Psoas muscle (tissue), 8 donors: Measurements from ENCODE around the gene NAV2. TPM values are rescaled to one million over a fixed set of nuclear protein-coding genes. Genes with fewer than 3 reads are reported as not detected.

ENCODE experiments used
- ATAC-seq, 4 donors: fragments of 200-7000 bp; cut with Tn5 transposase; one replicate each; pipeline ENCODE4 v1.9.1; 2020; ENCODE audit warnings: moderate library complexity in 3 of 4, mild to moderate bottlenecking in 2 of 4
- DNase-seq, 2 donors: peaks; one replicate each; pipeline ENCODE4 v3.0.0-alpha.2; 2020
- H3K27ac ChIP-seq: fragments of 200-600 bp; one replicate; pipeline ENCODE4 v1.8.0; 2022
- H3K27me3 ChIP-seq, 3 donors: fragments of 200-600 bp in 1 of 3; one replicate each; pipeline versions ENCODE4 v1.6.1 to v1.8.0; 2013 to 2022; ENCODE audit warnings: low read length in 2 of 3, mild to moderate bottlenecking in 2 of 3, moderate library complexity in 1 of 3; ENCODE audit not compliant: insufficient read depth in 3 of 3
- H3K36me3 ChIP-seq, 2 donors: fragments of 200-600 bp in 1 of 2; one replicate each; pipeline versions ENCODE4 v1.6.1 to v1.8.0; 2013 to 2022; ENCODE audit warnings: low read depth in 1 of 2, mild to moderate bottlenecking in 1 of 2, moderate library complexity in 1 of 2; ENCODE audit not compliant: insufficient read depth in 1 of 2
- H3K4me1 ChIP-seq: fragments of 200-600 bp; one replicate; pipeline ENCODE4 v1.8.0; 2022
- H3K4me3 ChIP-seq: fragments of 200-600 bp; one replicate; pipeline ENCODE4 v1.8.0; 2022; ENCODE audit warnings: mild to moderate bottlenecking
- H3K9me3 ChIP-seq: fragments of 200-600 bp; one replicate; pipeline ENCODE4 v1.8.0; 2022
- WGBS, 3 donors: extraction: QIAGEN DNeasy Blood & Tissue Kit; methylation state at CpG; one replicate each; pipeline versions ENCODE4 v1.1.6 to v1.1.7; 2013; 5-methylcytosine and 5-hydroxymethylcytosine counted together
- intact Hi-C, 2 donors: fragments of 100-400 bp; cut with DNase I; formaldehyde crosslinking; loops; one replicate each; pipeline versions ENCODE4 v1.11.0 to v1.14.2; 2022
- polyA plus RNA-seq, 3 donors: library from polyadenylated mRNA; stranded (reverse); fragments of 200-250 nt; gene quantifications; one replicate each; pipeline ENCODE4 v1.2.3, GENCODE V29; 2013
- total RNA-seq, 4 donors: library from RNA; stranded (reverse); fragmentation: NEBNext Ultra II Directional in 2 of 4; extraction: Animal tissue kit (Norgen Biotek cat#: 25700) in 2 of 4; gene quantifications; one replicate each; pipeline versions ENCODE4 v1.2.1 to v1.2.4, GENCODE V29; 2021 to 2023
- TF ChIP-seq, protein P1 (sequence below): fragments of 200-600 bp; IDR thresholded peaks from one replicate; pipeline ENCODE4 v1.8.0; 2022; ENCODE audit warnings: antibody characterized with exemption
- donor health status: healthy with polysubstance abuse.
- donor health status: DM: no; HTN: no; CAD: no; lungs with moderate emphysema.
- donor health status: Bipolar disorder and iron deficiency.
- donor health status: healthy.
- donor health status: DM: yes; HTN: yes; CAD: no.
- donor health status: DM: no; HTN: no; CAD: no.
- donor health status: DM: no; HTN: no; CAD: no.
- donor health status: DM: yes; HTN: yes; CAD: no.

NAV2 gene
- total and polyA plus RNA-seq, 7 donors = 0.68 to 21.8 (median 2.9) TPM

- Histone ChIP-seq H3K9me3 (no peaks in the 10 kb centered on the region), H3K4me3 (no peak overlapping the region), H3K4me1 (peaks cover 3% of the 10 kb centered on the region), H3K36me3 (no peaks in the 10 kb centered on the region), H3K27me3 (peaks cover 0 to 2% (median 0%) of the 10 kb centered on the region in 3 donors), H3K27ac (no peak overlapping the region)
- DNase-seq (no peak), ATAC-seq (no peak)
- TF ChIP-seq, protein P1, sequence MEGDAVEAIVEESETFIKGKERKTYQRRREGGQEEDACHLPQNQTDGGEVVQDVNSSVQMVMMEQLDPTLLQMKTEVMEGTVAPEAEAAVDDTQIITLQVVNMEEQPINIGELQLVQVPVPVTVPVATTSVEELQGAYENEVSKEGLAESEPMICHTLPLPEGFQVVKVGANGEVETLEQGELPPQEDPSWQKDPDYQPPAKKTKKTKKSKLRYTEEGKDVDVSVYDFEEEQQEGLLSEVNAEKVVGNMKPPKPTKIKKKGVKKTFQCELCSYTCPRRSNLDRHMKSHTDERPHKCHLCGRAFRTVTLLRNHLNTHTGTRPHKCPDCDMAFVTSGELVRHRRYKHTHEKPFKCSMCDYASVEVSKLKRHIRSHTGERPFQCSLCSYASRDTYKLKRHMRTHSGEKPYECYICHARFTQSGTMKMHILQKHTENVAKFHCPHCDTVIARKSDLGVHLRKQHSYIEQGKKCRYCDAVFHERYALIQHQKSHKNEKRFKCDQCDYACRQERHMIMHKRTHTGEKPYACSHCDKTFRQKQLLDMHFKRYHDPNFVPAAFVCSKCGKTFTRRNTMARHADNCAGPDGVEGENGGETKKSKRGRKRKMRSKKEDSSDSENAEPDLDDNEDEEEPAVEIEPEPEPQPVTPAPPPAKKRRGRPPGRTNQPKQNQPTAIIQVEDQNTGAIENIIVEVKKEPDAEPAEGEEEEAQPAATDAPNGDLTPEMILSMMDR = no peak
- 82 to 83% (median 82%) methylated on average over 3 of the region's 3 CpGs for WGBS, 3 donors
- intact Hi-C loops = no loop called here
These were observed 45.7 kb upstream of the NAV2 start for GRCh38 chr11:19666951-19667350.

DNA sequence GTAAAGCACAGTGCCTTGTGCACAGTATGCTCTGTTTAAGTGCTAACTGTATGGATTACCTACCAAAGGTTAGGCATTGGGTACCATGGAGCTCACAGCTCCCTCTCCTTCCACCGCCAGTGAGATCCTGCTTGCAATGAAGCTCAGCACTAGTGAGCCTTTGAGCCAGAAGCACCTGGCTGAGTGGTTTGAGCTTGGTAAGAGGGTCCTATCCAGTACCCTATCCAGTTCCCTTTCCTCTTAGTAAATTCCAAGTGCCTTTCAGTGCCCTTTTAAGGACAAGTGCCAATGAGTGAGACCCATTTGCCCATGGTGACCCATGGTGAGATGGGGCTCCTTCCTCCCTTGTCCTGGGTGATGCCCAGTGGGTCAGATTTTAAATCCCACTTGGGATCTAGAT, 43.1 kb upstream of the NAV2 start:
- no peaks in the 10 kb centered on the region for H3K9me3 ChIP-seq
- DNase-seq (no peak), ATAC-seq (no peak)
- peaks cover 17% of the 10 kb centered on the region for H3K4me1 ChIP-seq
- H3K36me3 ChIP-seq = no peaks in the 10 kb centered on the region
- intact Hi-C loops = no loop called here
- H3K27ac ChIP-seq = no peak overlapping the region
- 98 to 100% (median 100%) methylated on average over 1 of the region's 1 CpG for WGBS, 3 donors
- peaks cover 0 to 2% (median 0%) of the 10 kb centered on the region in 3 donors for H3K27me3 ChIP-seq
- H3K4me3 ChIP-seq = no peak overlapping the region
- TF ChIP-seq, protein P1 = no peak

DNA sequence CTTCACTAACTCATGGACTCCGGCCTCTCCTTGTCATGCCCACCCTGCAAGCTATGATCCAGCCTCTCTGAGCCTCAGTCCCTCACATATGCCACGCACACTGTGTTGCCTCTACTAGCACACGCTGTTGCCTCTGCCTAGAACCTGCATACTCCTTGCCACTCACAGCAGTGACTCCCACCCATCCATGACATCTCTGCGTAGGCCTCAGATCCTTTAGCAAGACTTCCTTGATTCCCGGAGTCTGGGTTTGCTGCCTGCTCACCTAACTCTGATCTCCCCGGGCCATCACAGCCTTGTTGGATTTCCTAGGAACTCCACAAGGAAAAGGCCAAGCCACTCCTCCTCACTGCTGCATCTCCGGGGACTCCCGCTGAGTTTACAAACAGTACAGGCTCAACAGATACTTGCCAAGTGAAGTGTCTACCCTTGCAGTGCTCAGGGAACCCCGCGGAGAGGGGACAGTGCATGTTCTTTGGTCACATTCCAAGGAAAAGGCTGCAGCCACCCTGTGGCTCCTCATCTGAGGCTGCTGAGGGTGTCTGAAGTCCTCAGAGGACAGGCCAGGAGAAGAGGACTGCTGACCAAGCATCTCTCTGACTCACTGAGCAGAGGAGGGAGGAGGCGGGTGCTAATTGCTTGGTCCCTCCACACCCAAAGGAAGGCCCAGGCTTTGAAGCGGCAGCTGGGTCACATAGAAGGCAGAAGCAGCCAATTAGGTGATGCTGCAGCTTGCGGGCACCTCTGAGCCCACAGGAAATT, 42.4 kb upstream of the NAV2 start:
- 76 to 82% (median 78%) methylated on average over 13 of the region's 13 CpGs for WGBS, 3 donors
- H3K4me3 ChIP-seq = no peak overlapping the region
- H3K27me3 ChIP-seq = peaks cover 0 to 2% (median 0%) of the 10 kb centered on the region in 3 donors
- H3K4me1 ChIP-seq = peaks cover 19% of the 10 kb centered on the region
- no peaks in the 10 kb centered on the region for H3K9me3 ChIP-seq
- H3K27ac ChIP-seq = no peak overlapping the region
- ATAC-seq (no peak), DNase-seq (no peak)
- TF ChIP-seq, protein P1 = no peak
- intact Hi-C loops = no loop called here
- H3K36me3 ChIP-seq = no peaks in the 10 kb centered on the region

GRCh38 chr11:19672586-19673206, 39.9 kb upstream of the NAV2 start:
- intact Hi-C loops = no loop called here
- DNase-seq (no peak), ATAC-seq (no peak)
- Histone ChIP-seq H3K36me3 (no peaks in the 10 kb centered on the region), H3K9me3 (no peaks in the 10 kb centered on the region), H3K27me3 (no peaks in the 10 kb centered on the region), H3K4me3 (no peak overlapping the region), H3K4me1 (peaks cover 23% of the 10 kb centered on the region), H3K27ac (no peak overlapping the region)
- WGBS, 3 donors = 93 to 96% (median 94%) methylated on average over 2 of the region's 2 CpGs
- TF ChIP-seq, protein P1 = no peak
